Activated CD8-positive, alpha-beta memory T cell treated with anti-CD3 and anti-CD28 coated beads, Interleukin-2, amount 50 U/mL, for 4 hours (primary cell): ENCODE results near the gene FBXO44.

Source experiments
- DNase-seq: peaks from one replicate; pipeline ENCODE4 v3.0.0-alpha.2; 2020

FBXO44 gene

GRCh38 chr1:11640944-11641343 is 13.7 kb upstream of the FBXO44 start:
- no peak for DNase-seq

DNA sequence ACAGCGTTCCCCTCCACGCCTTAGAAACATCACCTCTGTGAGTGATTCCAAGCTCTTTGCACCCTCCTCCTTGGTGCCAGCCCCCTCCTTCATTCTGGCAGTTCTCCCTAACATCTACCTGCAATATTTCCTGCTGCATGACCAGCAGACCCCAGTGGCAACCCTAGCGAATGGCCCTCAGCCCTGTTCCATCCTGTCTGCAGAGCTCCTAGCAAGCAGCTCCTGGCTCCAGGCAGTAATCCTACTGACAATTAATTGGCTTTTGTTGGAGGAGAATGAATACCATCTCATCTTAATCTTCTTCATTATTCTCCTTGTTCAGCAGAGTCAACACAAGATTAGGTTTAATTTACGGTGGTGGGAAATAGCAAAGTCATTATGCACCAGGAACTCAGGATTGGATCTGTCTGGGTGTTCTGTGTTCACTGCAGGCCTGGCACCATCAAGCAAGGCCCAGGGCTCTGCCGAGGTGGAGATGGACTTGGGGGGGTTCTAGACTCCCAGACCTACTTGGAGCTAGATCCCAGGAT is 12.8 kb upstream of the FBXO44 start:
- no peak for DNase-seq

DNA sequence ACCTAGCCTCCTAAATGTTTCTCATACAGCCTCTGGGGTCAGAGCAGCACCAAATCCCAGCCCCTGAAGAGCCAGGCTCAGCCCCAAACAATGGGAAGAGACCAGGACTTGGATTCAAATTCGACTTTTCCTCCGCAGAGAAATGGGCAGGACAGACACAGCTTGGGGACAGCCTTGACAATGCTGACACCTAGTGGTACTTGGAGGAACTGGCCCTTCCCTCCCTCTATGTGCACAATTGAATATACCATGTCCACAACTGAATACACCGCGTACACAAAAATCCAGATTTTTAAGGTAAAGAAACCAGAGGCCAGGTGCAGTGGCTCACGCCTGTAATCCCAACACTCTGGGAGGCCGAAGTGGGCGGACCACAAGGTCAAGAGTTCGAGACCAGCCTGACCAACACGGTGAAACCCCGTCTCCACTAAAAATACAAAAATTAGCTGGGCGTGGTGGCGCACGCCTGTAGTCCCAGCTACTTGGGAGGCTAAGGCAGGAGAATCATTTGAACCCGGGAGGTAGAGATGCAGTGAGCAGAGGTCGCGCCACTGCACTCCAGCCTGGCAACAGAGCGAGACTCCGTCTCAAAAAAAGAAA is 12.2 kb upstream of the FBXO44 start:
- peak; percentile 74 for DNase-seq

DNA sequence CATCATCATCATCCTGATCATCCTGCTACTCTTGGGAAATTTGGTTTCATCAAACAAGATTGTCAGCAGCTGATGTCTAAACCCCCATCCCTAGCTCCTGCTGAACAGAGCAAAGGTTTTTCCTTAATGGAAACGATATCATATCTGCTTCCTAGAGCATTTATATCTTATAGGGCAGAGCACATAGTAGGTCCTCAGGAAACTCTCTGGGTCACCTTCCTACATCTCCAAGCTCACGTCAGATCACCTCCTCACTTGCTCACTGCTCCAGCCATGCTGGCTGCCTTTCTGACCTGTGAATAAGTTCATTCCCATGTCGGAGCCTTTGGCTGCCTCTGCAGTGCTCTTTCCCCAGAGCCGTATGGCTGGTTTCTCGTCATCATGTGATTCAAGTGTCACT is 10.9 kb upstream of the FBXO44 start:
- no peak for DNase-seq

DNA sequence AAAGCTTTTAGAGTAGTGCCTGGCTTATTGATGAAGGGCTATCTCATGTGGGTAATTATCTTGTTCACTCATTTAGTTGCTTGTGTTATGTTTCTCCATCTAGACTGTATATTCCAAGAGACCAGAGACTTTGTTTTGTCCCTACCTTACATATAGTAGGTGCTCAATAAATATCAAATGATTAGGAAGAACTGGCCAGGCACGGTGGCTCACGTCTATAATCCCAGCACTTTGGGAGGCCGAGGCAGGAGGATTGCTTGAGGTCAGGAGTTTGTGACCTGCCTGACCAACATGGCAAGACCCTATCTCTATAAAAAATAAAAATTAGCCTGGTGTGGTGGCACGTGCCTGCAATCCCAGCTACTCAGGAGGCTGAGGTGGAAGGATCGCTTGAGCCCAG is 9.4 kb upstream of the FBXO44 start:
- DNase-seq: no peak

- peak; percentile 84 for DNase-seq
Observed at GRCh38 chr1:11645670-11646265, 8.9 kb upstream of the FBXO44 start.

- no peak for DNase-seq
Observed at GRCh38 chr1:11646317-11646716, 8.4 kb upstream of the FBXO44 start.

DNA sequence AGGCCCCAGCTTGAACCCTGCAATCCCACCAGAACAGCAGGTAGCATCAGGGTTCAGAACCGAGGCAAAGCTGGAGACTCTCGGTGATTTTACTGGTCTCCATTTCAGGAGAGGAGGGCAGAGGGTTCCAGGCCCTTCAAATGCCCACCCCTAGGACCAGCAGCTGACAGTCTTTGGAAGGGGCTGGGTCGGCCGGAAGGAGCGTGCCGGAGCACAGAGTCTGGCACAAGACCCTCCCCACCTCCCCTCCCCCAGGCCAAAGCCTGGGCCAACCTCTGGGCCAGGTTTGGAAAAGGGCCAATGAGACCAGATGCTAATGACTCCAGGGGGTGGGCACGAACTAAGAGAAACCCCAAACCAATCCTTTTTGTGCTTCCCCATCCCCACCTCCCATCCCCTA is 7.3 kb upstream of the FBXO44 start:
- DNase-seq: no peak

- no peak for DNase-seq
Observed at GRCh38 chr1:11648039-11648438, 6.6 kb upstream of the FBXO44 start.

DNA sequence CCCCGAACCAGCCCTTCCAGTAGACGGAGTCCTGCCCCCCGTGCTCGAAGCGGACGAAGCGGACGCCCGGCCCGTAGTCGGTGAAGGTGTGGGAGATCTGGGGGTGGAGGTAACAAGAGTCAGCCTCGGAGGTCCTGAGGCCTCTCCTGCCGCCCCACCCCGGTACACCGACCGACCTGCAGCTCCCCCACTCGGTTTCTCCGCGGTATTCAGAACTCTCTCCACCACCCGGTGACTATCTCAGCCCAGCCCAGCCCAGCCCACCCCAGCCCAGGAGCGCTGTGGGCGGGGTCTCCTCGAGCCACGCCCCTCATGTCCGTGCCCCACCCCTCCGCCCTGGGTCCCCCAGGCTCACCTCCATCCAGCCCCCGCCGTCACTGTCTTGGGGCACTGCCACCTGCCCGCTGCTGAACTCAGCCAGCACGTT is 5.9 kb upstream of the FBXO44 start:
- peak; percentile 45 for DNase-seq

DNA sequence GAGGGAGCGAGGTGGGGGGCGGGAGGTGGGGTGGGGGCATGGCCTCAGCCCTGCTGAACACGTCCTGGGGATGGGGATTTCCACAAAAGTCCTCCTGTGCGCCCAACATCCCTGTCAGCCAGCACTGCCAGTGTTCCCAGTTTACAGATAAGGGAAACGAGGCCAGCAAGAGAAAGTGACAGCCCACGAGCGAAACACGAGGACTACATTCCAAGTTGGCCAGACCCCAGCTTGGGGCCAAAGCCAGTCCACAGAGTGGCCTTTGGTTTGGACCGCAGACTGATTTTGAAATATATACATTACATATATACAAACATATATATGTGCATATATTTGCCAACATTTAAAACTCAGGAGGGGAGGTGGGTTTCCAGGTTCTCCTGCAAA is 5.4 kb upstream of the FBXO44 start:
- no peak for DNase-seq

GRCh38 chr1:11649624-11650330 is 4.9 kb upstream of the FBXO44 start:
- no peak for DNase-seq

DNA sequence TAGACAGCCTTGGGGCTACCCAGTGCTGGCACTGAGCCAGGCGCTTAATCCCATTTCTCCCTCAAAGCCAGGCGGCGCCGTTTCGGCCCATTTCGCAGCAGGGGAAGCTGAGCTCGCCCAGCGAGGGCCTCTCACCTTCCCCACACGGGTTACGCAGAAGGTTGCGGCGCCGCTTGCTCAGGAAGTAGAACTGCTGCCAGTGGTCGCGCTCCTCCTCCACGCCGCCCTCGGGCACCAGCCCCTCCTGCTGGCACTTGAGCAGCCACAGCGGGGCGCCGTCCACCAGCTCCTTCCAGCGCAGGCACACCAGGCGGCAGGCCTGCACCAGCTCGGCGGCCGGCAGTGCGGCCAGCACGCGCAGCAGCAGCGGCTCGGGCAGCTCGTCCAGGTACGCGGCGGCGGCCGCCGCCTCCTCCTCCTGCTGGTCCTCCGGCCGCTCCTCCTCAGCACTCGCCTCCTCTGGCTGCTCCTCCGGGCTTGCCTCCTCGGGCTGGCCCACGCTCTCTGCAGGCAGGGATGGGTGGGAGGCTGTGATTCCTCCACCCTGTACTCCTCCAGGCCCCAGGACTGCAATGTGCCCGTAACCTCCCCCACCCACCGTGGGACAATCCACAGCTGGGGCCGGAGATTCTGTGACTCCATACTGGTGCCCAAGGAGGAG is 4.2 kb upstream of the FBXO44 start:
- DNase-seq: peak; percentile 74

- no peak for DNase-seq
Observed at GRCh38 chr1:11651017-11651416, 3.7 kb upstream of the FBXO44 start.

DNA sequence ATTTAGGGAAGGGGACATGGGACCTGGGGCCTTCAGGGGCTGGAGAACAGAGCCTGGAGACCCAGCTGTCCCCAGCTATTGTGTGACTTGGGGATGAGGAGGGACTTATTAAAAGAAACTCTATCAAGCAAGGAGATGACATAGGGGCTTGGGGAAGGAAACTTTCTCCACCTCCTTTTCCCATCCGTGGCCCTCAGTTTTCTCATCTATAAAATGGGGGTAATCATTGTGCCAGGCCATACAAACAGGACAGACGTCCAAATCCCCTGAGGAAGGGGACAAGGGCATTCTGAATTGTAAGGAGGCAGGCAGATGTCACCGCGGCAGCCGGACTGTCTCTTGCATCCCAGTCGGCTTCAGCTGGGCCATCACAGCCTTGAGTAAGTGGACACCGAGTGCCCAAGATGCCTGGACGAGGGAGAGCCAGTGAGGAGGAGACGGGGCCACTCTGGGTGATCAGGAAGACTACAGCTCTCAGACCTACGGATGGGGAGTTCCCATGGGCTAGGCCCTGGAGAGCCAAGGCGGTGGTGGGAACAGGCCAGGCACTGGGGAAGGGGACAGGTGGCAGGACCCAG is 2.4 kb upstream of the FBXO44 start:
- DNase-seq: no peak

DNA sequence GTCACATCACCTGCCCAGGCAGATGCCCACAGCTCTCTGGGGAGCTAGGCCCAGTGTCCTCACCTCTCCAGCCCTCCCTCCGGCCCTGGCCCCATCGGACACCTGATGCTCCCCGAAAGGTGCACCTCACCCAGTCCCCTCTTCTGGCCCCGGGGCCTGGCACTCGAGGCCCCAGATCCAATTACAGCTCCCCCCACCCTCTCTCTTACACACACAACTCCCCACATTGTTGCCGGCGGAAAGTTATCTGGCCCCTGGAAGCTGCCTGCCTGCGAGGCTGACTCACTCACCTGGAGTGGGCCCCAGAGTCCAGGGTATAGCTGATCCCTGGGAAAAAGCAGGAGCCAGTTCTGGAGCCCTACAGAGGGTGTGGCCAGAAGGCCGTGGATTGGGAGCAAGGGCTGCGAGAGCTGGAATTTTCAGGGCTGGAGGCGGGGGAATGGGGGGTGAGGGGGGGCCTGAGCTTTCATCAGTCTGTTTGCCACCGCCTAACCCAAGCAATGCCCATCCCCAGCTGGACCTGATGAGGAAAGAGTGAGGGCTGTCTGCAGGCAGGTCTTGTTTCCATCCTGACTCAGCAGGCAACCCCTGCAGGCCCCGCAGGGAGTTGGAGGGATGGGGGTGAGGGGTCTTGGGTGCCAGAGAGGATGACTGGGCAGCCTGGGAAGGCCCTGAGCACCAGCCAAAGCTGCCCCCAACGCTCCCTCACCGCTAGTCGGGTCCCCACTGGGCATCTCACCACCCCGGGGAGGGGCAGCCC is 1.4 kb upstream of the FBXO44 start:
- DNase-seq: no peak

GRCh38 chr1:11653861-11654136 is 878 bp upstream of the FBXO44 start:
- DNase-seq: no peak

- no peak for DNase-seq
Observed at GRCh38 chr1:11654939-11655808, 497 bp downstream of the FBXO44 start.

DNA sequence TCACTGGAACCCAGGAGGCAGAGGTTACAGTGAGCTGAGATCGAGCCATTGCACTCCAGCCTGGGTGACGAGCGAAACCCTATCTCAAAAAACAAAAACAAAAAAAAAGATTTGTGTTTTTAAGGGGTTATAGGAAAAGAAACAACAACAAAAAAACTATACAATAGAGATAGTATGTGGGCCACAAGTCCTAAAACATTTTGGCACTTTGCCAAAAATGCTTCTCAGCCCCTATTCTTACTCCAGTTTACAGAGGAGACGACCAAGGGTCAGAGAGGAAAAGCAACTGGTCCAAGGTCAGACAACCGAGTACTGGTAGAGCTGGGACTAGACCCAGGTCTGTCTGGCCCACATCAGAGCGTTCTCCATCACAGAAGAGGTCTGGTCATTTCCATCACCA is 3.0 kb downstream of the FBXO44 start:
- DNase-seq: no peak

- no peak for DNase-seq
Observed at GRCh38 chr1:11658542-11658941, 3.9 kb downstream of the FBXO44 start.

DNA sequence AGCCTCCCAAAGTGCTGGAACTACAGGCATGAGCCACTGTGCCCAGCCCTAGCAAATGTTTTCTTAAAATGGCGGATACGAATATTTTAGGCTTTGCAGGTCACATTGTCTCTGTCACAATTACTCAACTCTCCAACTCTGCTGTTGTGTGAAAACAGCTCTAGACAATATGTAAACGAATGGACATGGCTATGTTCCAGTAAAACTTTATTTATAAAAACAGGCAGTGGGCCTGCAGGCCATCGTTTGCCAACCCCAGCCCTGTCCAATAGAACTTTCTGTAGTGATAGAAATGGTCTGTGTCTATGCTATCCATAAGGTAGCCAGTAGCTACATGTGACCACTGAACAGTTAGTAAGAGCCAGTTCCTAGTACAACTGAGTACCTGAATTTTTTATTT is 5.1 kb downstream of the FBXO44 start:
- DNase-seq: no peak

DNA sequence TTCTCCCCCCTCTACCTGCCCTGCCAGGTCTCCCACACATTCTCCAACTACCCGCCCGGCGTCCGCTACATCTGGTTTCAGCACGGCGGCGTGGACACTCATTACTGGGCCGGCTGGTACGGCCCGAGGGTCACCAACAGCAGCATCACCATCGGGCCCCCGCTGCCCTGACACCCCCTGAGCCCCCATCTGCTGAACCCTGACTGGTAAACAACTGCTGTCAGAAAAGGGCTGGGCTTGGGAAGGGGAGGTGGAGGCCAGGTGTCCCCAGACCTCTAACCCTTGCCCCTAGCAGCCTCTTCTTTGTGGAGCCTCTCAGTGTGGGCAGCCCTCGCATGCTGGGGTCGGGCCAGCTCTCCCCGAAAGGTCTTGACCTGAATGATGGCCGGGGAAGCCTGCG is 6.4 kb downstream of the FBXO44 start:
- DNase-seq: no peak
